Stimulated activated CD8-positive, alpha-beta memory T cell treated with anti-CD3 and anti-CD28 coated beads, Interleukin-4, amount 100 ng/mL, for 1 hour (primary cell): Measurements from ENCODE around the gene PDZD8.
"Not testable (repeated sequence)": the region's sequence is repeated elsewhere in the genome, so short reads cannot be mapped to it uniquely, and the experiment has no call there.

Experiments
- DNase-seq, 2 donors: peaks; one replicate each; pipeline ENCODE4 v3.0.0-alpha.2; 2020; ENCODE audit warnings: low read depth in 2 of 2, low spot score in 1 of 2

PDZD8 gene

GRCh38 chr10:117230107-117230506 lies 145.1 kb downstream of the PDZD8 start:
- DNase-seq: not testable (repeated sequence)

DNA sequence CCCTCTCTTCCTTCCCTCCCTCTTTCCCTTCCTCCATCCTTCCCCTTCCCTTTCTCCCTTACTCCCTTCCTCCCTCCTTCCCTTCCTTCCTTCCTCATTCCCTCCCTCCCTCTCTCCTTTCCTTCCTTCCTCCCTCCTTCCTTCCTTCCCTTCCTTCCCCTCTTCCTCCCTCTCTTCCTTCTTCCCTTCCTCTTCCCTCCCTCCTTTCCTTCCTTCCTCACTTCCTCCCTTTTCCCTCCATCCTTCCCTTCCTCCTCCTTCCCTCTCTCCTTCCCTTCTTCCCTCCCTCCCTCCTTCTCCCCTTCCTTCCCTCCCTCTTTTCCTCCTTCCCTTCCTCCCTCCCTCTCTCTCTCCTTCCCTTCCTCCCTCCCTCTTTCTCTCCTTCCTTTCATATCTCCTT lies 147.0 kb downstream of the PDZD8 start:
- DNase-seq: no peak
